Stimulated activated CD8-positive, alpha-beta memory T cell treated with anti-CD3 and anti-CD28 coated beads, Interleukin-12 subunit alpha, Interleukin-12 subunit beta, amount 100 ng/mL, for 1 hour (primary cell): ENCODE measurements around the gene BMPR1A.
"Not testable (repeated sequence)": the region's sequence is repeated elsewhere in the genome, so short reads cannot be mapped to it uniquely, and the experiment has no call there.

Source experiments
- DNase-seq: peaks from one replicate; pipeline ENCODE4 v3.0.0-alpha.2; 2020; ENCODE audit warnings: low read depth

The BMPR1A gene

GRCh38 chr10:86730227-86730626 is 26.2 kb upstream of the BMPR1A start:
- no peak for DNase-seq

GRCh38 chr10:86732771-86733170 is 23.6 kb upstream of the BMPR1A start:
- DNase-seq, result no peak

- no peak for DNase-seq
These were observed 23.2 kb upstream of the BMPR1A start for GRCh38 chr10:86733260-86733671.

- no peak for DNase-seq
These were observed 22.0 kb upstream of the BMPR1A start for GRCh38 chr10:86734207-86734988.

GRCh38 chr10:86735278-86735677 is 21.1 kb upstream of the BMPR1A start:
- not testable (repeated sequence) for DNase-seq

- DNase-seq, result no peak
These were observed 14.2 kb upstream of the BMPR1A start for GRCh38 chr10:86742230-86742629.

GRCh38 chr10:86744067-86744725 is 12.2 kb upstream of the BMPR1A start:
- DNase-seq, result no peak

- no peak for DNase-seq
These were observed 8.4 kb upstream of the BMPR1A start for GRCh38 chr10:86747796-86748581.

- no peak for DNase-seq
These were observed 6.6 kb upstream of the BMPR1A start for GRCh38 chr10:86749854-86750253.

GRCh38 chr10:86751477-86751876 is 4.9 kb upstream of the BMPR1A start:
- DNase-seq, result no peak

GRCh38 chr10:86752311-86752710 is 4.1 kb upstream of the BMPR1A start:
- no peak for DNase-seq

- DNase-seq, result no peak
These were observed 3.4 kb upstream of the BMPR1A start for GRCh38 chr10:86753051-86753450.

- DNase-seq, result no peak
These were observed 2.6 kb upstream of the BMPR1A start for GRCh38 chr10:86753638-86754434.

GRCh38 chr10:86755454-86755739 is 1.0 kb upstream of the BMPR1A start:
- no peak for DNase-seq

- peak; percentile 80 for DNase-seq
These were observed 494 bp upstream of the BMPR1A start for GRCh38 chr10:86755740-86756510.

- no peak for DNase-seq
These were observed 924 bp downstream of the BMPR1A start for GRCh38 chr10:86757113-86757972.

GRCh38 chr10:86758189-86759072 is 2.0 kb downstream of the BMPR1A start:
- no peak for DNase-seq

GRCh38 chr10:86759073-86759672 is 2.8 kb downstream of the BMPR1A start:
- DNase-seq, result no peak

- DNase-seq, result no peak
These were observed 7.0 kb downstream of the BMPR1A start for GRCh38 chr10:86763404-86763803.
